HL-60 (cell line): ENCODE data around the gene SIKE1.

Experiments used
- DNase-seq, 2 experiments: peaks; one replicate each; pipeline ENCODE4 v3.0.0-alpha.2; 2010 to 2020; ENCODE audit warnings: low read depth in 1 of 2, low spot score in 1 of 2
- H3K27ac ChIP-seq: fragments of 250-450 bp; sonication (Bioruptor Pico); replicated peaks from 2 replicates; pipeline ENCODE4 v1.5.1; 2020; ENCODE audit warnings: mild to moderate bottlenecking, moderate library complexity
- H3K27me3 ChIP-seq: fragments of 250-450 bp; sonication (Bioruptor Pico); 2 replicates; pipeline ENCODE4 v1.5.1; 2021; ENCODE audit warnings: mild to moderate bottlenecking, moderate library complexity; ENCODE audit not compliant: insufficient read depth, poor library complexity, severe bottlenecking
- H3K4me3 ChIP-seq: replicated peaks from 2 replicates; pipeline ENCODE4 v1.5.1; 2011; ENCODE audit warnings: mild to moderate bottlenecking, control low read depth, low read length; ENCODE audit not compliant: insufficient read depth
- CTCF ChIP-seq: IDR thresholded peaks from one replicate; pipeline ENCODE4 v1.5.1; 2011; ENCODE audit warnings: low read length, control low read depth, inconsistent platforms; ENCODE audit not compliant: insufficient read depth
- GABPA ChIP-seq: IDR thresholded peaks from 2 replicates; pipeline ENCODE4 v1.6.1; 2012; ENCODE audit warnings: low read depth
- POLR2AphosphoS5 ChIP-seq: IDR thresholded peaks from 2 replicates; pipeline ENCODE4 v1.6.1; 2012; ENCODE audit warnings: low read depth
- REST ChIP-seq: IDR thresholded peaks from 2 replicates; pipeline ENCODE4 v1.6.1; 2012; ENCODE audit warnings: low read depth; ENCODE audit not compliant: insufficient replicate concordance
- SPI1 ChIP-seq: IDR thresholded peaks from 2 replicates; pipeline ENCODE4 v1.6.1; 2012; ENCODE audit warnings: low read depth, mild to moderate bottlenecking, borderline replicate concordance

SIKE1 gene

DNA sequence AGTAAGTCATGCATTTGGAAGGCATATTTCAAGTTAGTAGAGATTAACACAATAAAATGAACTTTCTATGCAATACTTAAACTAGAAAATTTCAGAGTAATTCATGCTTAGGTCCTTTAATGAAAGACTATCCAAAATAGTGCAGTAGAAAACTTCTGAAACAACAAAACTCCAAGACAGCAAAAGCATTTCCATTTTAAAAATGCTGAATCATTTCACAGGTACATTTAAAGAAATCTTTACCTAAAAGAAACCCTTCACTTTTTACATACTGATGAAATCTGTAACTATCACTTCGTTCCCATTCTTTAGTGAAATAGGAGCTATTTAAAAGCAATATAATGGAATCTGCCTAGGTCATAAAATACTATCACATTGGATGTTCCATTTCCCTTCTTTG is 40.2 kb downstream of the SIKE1 start:
- no peak for DNase-seq
- Histone ChIP-seq H3K27me3 (no peaks in the 10 kb centered on the region), H3K4me3 (no peak overlapping the region), H3K27ac (no peak overlapping the region)
- no peak for TF ChIP-seq SPI1
- TF ChIP-seq POLR2AphosphoS5, result no peak
- TF ChIP-seq CTCF, result no peak
- TF ChIP-seq REST, result no peak
- no peak for TF ChIP-seq GABPA

- no peak for TF ChIP-seq POLR2AphosphoS5
- TF ChIP-seq REST, result no peak
- no peak for TF ChIP-seq CTCF
- no peak for TF ChIP-seq SPI1
- no peak for TF ChIP-seq GABPA
- no peak for DNase-seq
- H3K27ac ChIP-seq, result no peak overlapping the region
- no peak overlapping the region for H3K4me3 ChIP-seq
- no peaks in the 10 kb centered on the region for H3K27me3 ChIP-seq
These were observed 43.1 kb downstream of the SIKE1 start for GRCh38 chr1:114737314-114737849.

- Histone ChIP-seq H3K27ac (no peak overlapping the region), H3K27me3 (no peaks in the 10 kb centered on the region), H3K4me3 (no peak overlapping the region)
- TF ChIP-seq POLR2AphosphoS5 (no peak), SPI1 (no peak), REST (no peak)
- no peak for DNase-seq
These were observed 45.0 kb downstream of the SIKE1 start for GRCh38 chr1:114735479-114735878.
